ENCODE data around the gene SCUBE3.

GRCh38 chr6:35240838-35241801 lies 27.4 kb downstream of the SCUBE3 start:
- TF ChIP-seq PAX5 (IDR thresholded peaks at IDR 0.05; ENCODE audit: insufficient read depth, low read length, severe bottlenecking) (no peak), POLR2AphosphoS5 (IDR thresholded peaks at IDR 0.05; ENCODE audit: low read depth, low read length) (no peak)

Data from GM12891 (cell line).